BE2C (cell line): ENCODE data around the gene ITM2B.

ENCODE experiments used
- DNase-seq: peaks from one replicate; pipeline ENCODE4 v3.0.0-alpha.2; 2020
- H3K27me3 ChIP-seq: fragments of 250-450 bp; sonication (Bioruptor Pico); 2 replicates; pipeline ENCODE4 v1.5.1; 2020; ENCODE audit warnings: mild to moderate bottlenecking
- H3K36me3 ChIP-seq: fragments of 250-450 bp; sonication (Bioruptor Pico); 2 replicates; pipeline ENCODE4 v1.5.1; 2020; ENCODE audit warnings: mild to moderate bottlenecking
- H3K4me1 ChIP-seq: fragments of 250-450 bp; sonication (Bioruptor Pico); 2 replicates; pipeline ENCODE4 v1.5.1; 2020
- H3K4me3 ChIP-seq: 2 replicates; pipeline ENCODE4 v1.5.1; 2011; ENCODE audit warnings: low read depth, low read length
- H3K9me3 ChIP-seq: fragments of 250-450 bp; sonication (Bioruptor Pico); 2 replicates; pipeline ENCODE4 v1.5.1; 2020
- TF ChIP-seq, protein P1 (sequence below): IDR thresholded peaks from 2 replicates; pipeline ENCODE4 v1.5.1; 2012; ENCODE audit warnings: mild to moderate bottlenecking, low read depth, low read length

Gene ITM2B

GRCh38 chr13:48252176-48252575 lies 19.2 kb downstream of the ITM2B start:
- Histone ChIP-seq H3K4me3 (no peak overlapping the region), H3K36me3 (peaks cover 40% of the 10 kb centered on the region), H3K27me3 (no peaks in the 10 kb centered on the region), H3K9me3 (no peaks in the 10 kb centered on the region), H3K4me1 (no peaks in the 10 kb centered on the region; the same call in 1 of the 2 replicates)
- TF ChIP-seq, protein P1, sequence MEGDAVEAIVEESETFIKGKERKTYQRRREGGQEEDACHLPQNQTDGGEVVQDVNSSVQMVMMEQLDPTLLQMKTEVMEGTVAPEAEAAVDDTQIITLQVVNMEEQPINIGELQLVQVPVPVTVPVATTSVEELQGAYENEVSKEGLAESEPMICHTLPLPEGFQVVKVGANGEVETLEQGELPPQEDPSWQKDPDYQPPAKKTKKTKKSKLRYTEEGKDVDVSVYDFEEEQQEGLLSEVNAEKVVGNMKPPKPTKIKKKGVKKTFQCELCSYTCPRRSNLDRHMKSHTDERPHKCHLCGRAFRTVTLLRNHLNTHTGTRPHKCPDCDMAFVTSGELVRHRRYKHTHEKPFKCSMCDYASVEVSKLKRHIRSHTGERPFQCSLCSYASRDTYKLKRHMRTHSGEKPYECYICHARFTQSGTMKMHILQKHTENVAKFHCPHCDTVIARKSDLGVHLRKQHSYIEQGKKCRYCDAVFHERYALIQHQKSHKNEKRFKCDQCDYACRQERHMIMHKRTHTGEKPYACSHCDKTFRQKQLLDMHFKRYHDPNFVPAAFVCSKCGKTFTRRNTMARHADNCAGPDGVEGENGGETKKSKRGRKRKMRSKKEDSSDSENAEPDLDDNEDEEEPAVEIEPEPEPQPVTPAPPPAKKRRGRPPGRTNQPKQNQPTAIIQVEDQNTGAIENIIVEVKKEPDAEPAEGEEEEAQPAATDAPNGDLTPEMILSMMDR: no peak
- DNase-seq: no peak

DNA sequence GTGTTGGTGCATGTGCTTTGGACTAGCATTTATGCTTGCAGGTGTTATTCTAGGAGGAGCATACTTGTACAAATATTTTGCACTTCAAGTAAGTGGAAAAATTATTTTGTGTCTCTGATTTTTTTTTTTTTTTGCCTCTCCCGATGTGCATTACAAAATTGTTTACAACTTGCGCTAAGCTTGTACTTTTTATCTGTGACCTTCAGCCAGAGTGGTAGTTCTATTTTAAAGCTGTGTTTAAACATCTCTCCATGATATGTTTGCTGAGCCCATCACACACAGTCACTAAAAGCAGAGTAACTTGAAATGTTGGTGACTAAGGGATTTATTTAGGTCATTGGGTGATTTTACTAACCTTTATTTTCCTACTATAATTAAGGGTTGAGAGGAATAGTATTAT lies 20.8 kb downstream of the ITM2B start:
- TF ChIP-seq, protein P1: no peak
- H3K4me1 ChIP-seq: no peaks in the 10 kb centered on the region; the same call in 1 of the 2 replicates
- H3K4me3 ChIP-seq: no peak overlapping the region
- DNase-seq: no peak
- no peaks in the 10 kb centered on the region for H3K9me3 ChIP-seq
- H3K27me3 ChIP-seq: no peaks in the 10 kb centered on the region
- peaks cover 57% of the 10 kb centered on the region for H3K36me3 ChIP-seq

- no peaks in the 10 kb centered on the region for H3K9me3 ChIP-seq
- H3K4me3 ChIP-seq: no peak overlapping the region
- peaks cover 70% of the 10 kb centered on the region for H3K36me3 ChIP-seq
- H3K4me1 ChIP-seq: no peaks in the 10 kb centered on the region; the same call in 1 of the 2 replicates
- no peak for DNase-seq
- TF ChIP-seq, protein P1: no peak
- H3K27me3 ChIP-seq: no peaks in the 10 kb centered on the region
Measured at GRCh38 chr13:48255090-48255489, 22.1 kb downstream of the ITM2B start.

DNA sequence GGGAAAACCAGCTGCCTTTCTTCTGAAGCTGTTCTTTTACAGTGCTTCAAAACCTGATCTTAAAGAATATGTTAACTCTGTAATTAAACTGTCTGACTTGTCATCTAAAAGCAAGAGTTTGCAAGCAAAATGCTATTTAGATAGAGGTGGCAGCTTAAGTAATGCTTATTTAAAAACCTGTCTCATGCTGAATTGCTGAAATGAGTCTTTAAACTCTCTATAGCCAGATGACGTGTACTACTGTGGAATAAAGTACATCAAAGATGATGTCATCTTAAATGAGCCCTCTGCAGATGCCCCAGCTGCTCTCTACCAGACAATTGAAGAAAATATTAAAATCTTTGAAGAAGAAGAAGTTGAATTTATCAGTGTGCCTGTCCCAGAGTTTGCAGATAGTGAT lies 22.9 kb downstream of the ITM2B start:
- no peaks in the 10 kb centered on the region for H3K27me3 ChIP-seq

GRCh38 chr13:48258002-48258401 lies 25.0 kb downstream of the ITM2B start:
- H3K36me3 ChIP-seq: peaks cover 94% of the 10 kb centered on the region
- no peak for DNase-seq
- TF ChIP-seq, protein P1: no peak
- no peaks in the 10 kb centered on the region for H3K27me3 ChIP-seq
- H3K4me1 ChIP-seq: no peaks in the 10 kb centered on the region
- no peak overlapping the region for H3K4me3 ChIP-seq
- no peaks in the 10 kb centered on the region for H3K9me3 ChIP-seq

More for the DNA sequence above, 22.9 kb downstream of the ITM2B start:
- peaks cover 75% of the 10 kb centered on the region for H3K36me3 ChIP-seq
- H3K4me3 ChIP-seq: no peak overlapping the region
- TF ChIP-seq, protein P1: no peak
- H3K9me3 ChIP-seq: no peaks in the 10 kb centered on the region
- DNase-seq: no peak
- H3K4me1 ChIP-seq: no peaks in the 10 kb centered on the region; the same call in 1 of the 2 replicates

- Histone ChIP-seq H3K4me1 (no peaks in the 10 kb centered on the region), H3K36me3 (peaks cover 96% of the 10 kb centered on the region), H3K27me3 (no peaks in the 10 kb centered on the region), H3K4me3 (no peak overlapping the region), H3K9me3 (no peaks in the 10 kb centered on the region)
- TF ChIP-seq, protein P1: no peak
- DNase-seq: no peak
Measured at GRCh38 chr13:48258430-48258829, 25.4 kb downstream of the ITM2B start.
